GM10266 (cell line): ENCODE data around the gene UBXN7.
"Not testable (repeated sequence)": the region's sequence is repeated elsewhere in the genome, so short reads cannot be mapped to it uniquely, and the experiment has no call there.

Experiments
- DNase-seq: peaks from one replicate; pipeline ENCODE4 v3.0.0; 2012; ENCODE audit errors: extremely low spot score
- TF ChIP-seq, protein P1 (sequence below): IDR thresholded peaks from 2 replicates; pipeline ENCODE4 v1.5.1; 2012; ENCODE audit warnings: mild to moderate bottlenecking, low read depth; ENCODE audit not compliant: control insufficient read depth, insufficient read depth; ENCODE audit errors: missing control alignments

Gene UBXN7

DNA sequence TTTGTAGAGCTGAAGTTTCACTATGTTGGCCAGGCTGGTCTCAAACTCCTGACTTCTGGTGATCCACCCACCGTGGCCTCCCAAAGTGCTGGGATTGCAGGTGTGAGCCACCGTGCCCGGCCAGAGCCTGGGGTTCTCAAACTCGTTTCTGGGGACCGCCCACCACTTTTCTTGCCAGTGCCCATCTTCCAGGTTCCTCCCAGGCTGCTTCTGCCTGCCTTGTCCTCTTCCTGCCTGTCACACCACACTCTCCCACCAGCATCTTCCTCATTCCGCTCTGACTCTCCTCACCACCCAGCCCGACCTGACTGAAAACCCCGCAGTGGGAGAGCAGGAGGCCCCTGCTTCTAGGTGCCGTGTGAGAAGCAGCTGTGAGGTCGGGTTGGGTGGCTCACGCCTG, 111.1 kb downstream of the UBXN7 start:
- TF ChIP-seq, protein P1, sequence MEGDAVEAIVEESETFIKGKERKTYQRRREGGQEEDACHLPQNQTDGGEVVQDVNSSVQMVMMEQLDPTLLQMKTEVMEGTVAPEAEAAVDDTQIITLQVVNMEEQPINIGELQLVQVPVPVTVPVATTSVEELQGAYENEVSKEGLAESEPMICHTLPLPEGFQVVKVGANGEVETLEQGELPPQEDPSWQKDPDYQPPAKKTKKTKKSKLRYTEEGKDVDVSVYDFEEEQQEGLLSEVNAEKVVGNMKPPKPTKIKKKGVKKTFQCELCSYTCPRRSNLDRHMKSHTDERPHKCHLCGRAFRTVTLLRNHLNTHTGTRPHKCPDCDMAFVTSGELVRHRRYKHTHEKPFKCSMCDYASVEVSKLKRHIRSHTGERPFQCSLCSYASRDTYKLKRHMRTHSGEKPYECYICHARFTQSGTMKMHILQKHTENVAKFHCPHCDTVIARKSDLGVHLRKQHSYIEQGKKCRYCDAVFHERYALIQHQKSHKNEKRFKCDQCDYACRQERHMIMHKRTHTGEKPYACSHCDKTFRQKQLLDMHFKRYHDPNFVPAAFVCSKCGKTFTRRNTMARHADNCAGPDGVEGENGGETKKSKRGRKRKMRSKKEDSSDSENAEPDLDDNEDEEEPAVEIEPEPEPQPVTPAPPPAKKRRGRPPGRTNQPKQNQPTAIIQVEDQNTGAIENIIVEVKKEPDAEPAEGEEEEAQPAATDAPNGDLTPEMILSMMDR, result no peak

GRCh38 chr3:196320137-196320536, 112.1 kb downstream of the UBXN7 start:
- TF ChIP-seq, protein P1, result no peak
- no peak for DNase-seq

More for the DNA sequence above, 111.1 kb downstream of the UBXN7 start:
- DNase-seq, result no peak

DNA sequence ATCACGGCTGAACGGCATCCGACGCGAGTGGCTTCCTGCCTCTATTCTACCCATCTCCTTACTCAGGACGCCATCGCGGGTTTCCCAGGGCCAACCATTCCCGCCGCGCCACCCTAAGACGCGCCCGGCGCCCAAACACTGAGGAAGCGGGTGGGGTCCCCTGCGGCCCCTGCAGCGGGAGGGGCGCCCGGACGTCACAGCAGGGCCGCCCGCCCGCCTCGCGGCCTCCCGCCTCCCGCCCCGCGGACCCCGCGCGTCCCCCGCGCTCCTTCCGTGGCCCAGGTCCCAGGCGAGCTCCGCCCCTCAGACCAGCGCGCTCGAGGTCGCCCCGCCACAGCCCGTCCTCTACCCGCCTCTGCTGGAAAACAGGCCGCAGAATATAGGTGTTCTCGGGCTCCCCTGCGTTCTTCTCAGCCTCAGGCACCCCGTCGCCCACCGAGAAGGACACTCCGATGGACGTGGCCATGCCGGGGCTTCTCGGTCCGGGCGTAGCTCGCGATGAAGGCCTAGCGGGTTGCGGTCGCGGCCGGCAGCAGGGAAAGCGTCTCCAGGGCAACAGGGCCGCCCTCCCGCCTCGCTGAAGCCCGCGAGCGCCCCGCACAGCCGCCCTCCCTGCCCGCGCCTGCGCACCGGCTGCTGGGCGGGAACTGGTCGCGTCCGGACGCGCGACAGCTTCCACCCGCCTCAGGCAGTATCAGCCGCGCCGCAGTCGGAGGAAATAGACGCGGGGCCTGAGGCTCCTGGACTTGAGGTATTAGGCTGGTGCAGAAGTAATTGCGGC, 114.3 kb downstream of the UBXN7 start, which contains the start of gene DYNLT2B:
Gene DYNLT2B (minus strand): TSS at position 554 of the 781 bp plus-strand sequence. CDS start 88 bp downstream, at position 466.
- TF ChIP-seq, protein P1, result peak; percentile 49
- peak; percentile 100 for DNase-seq

- not testable (repeated sequence) for DNase-seq
Observed at GRCh38 chr3:196316799-196317686, 115.2 kb downstream of the UBXN7 start.

DNA sequence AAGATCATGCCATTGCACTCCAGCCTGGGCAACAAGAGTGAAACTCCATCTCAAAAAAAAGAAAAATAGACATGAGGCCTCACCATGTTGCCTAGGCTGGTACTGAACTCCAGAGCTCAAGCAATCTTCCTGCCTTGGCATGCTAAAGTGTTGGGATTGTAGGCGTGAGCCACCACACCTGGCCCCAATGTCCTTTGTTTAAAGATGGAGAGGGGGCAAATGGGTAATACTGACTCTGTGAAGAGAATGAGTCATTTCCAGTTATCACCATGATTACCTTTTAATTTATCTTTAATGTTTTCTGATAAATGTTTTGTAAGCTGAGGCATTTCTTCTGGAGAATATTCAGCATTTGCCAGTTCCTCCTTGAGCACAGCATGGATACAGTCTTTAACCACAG, 116.4 kb downstream of the UBXN7 start:
- TF ChIP-seq, protein P1, result no peak
- no peak for DNase-seq

GRCh38 chr3:196314597-196314996, 117.6 kb downstream of the UBXN7 start:
- DNase-seq, result no peak
- TF ChIP-seq, protein P1, result no peak

DNA sequence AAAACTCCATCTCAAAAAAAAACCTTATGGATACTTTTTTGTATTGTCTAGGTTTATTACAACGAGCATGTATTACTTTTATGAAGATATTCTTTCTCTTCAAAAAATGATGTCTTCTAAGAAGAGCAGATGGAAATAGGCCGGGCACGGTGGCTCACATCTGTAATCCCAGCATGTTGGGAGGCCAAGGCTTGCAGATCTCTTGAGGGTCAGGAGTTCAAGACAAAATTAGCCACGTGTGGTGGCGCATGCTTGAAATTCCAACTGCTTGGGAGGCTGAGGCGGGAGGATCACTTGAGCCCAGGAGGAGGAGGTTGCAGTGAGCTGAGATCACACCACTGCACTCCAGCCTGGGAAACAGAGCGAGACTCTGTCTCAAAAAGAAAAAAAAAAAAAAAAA, 118.1 kb downstream of the UBXN7 start:
- not testable (repeated sequence) for DNase-seq

- DNase-seq, result not testable (repeated sequence)
Observed at GRCh38 chr3:196302960-196303359, 129.3 kb downstream of the UBXN7 start.

DNA sequence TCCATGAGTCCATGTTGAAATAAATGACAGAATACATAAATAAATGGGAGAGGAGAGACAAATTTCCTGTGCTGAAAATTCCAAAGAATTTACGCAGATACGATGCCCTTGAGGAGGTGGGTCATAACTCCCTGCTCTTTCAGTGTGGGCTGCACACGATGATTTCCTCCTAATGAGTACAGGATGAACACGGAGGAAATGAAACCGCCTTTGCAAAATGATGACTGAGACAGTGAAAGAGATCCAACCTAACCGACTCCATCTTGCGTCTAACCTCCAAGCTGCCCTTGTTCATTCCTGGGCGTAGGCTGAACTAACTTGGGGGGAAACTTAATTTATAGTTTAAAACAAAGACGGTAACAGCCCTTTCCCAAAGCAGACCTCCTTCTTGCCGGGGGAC, 129.7 kb downstream of the UBXN7 start:
- DNase-seq, result not testable (repeated sequence)
